Left lobe of liver (tissue), 2 donors: ENCODE measurements around the gene ALK. TPM values are rescaled to one million over a fixed set of nuclear protein-coding genes. Genes with fewer than 3 reads are reported as not detected.

ENCODE experiments used
- ATAC-seq: fragments of 200-7000 bp; cut with Tn5 transposase; one replicate; pipeline ENCODE4 v1.9.1; 2020; ENCODE audit warnings: mild to moderate bottlenecking, moderate library complexity
- DNase-seq: peaks from one replicate; pipeline ENCODE4 v3.0.0-alpha.2; 2020; ENCODE audit warnings: low spot score
- total RNA-seq: library from RNA; stranded (reverse); gene quantifications from one replicate; pipeline ENCODE4 v1.2.1, GENCODE V29; 2021
- donor health status: DM: no; HTN: no; CAD: no; lungs with moderate emphysema.
- donor health status: DM: no; HTN: yes; CAD: no.

Gene ALK
- total RNA-seq, 1 donor from 2014 or later: not detected

GRCh38 chr2:29388071-29388470 lies 533.3 kb downstream of the ALK start:
- DNase-seq (no peak), ATAC-seq (no peak)

- no peak for DNase-seq
Observed at GRCh38 chr2:29382486-29382885, 538.9 kb downstream of the ALK start.

GRCh38 chr2:29377788-29378187 lies 543.6 kb downstream of the ALK start:
- DNase-seq: no peak
- no peak for ATAC-seq

More at GRCh38 chr2:29382486-29382885, 538.9 kb downstream of the ALK start:
- no peak for ATAC-seq

GRCh38 chr2:29376541-29376940 lies 544.8 kb downstream of the ALK start:
- DNase-seq: no peak
- ATAC-seq: no peak

GRCh38 chr2:29375843-29376242 lies 545.5 kb downstream of the ALK start:
- no peak for ATAC-seq
- no peak for DNase-seq

GRCh38 chr2:29374823-29375222 lies 546.6 kb downstream of the ALK start:
- DNase-seq (no peak), ATAC-seq (no peak)

- DNase-seq (no peak), ATAC-seq (no peak)
Observed at GRCh38 chr2:29373870-29374269, 547.5 kb downstream of the ALK start.

GRCh38 chr2:29372185-29372584 lies 549.2 kb downstream of the ALK start:
- ATAC-seq (no peak), DNase-seq (no peak)

- ATAC-seq (no peak), DNase-seq (no peak)
Observed at GRCh38 chr2:29370581-29371125, 550.7 kb downstream of the ALK start.

GRCh38 chr2:29370173-29370572 lies 551.2 kb downstream of the ALK start:
- DNase-seq (no peak), ATAC-seq (no peak)

GRCh38 chr2:29368659-29369040 lies 552.7 kb downstream of the ALK start:
- ATAC-seq (no peak), DNase-seq (no peak)

- no peak for ATAC-seq
- DNase-seq: no peak
Observed at GRCh38 chr2:29367986-29368658, 553.3 kb downstream of the ALK start.

GRCh38 chr2:29363111-29363510 lies 558.3 kb downstream of the ALK start:
- no peak for DNase-seq
- ATAC-seq: no peak

- DNase-seq (no peak), ATAC-seq (no peak)
Observed at GRCh38 chr2:29361231-29361630, 560.2 kb downstream of the ALK start.

- no peak for ATAC-seq
- no peak for DNase-seq
Observed at GRCh38 chr2:29360016-29360784, 561.2 kb downstream of the ALK start.

GRCh38 chr2:29353403-29353991 lies 567.9 kb downstream of the ALK start:
- ATAC-seq (no peak), DNase-seq (no peak)

GRCh38 chr2:29351916-29352591 lies 569.3 kb downstream of the ALK start:
- DNase-seq: no peak
- no peak for ATAC-seq

- DNase-seq (no peak), ATAC-seq (no peak)
Observed at GRCh38 chr2:29351248-29351647, 570.1 kb downstream of the ALK start.

GRCh38 chr2:29349316-29350030 lies 571.9 kb downstream of the ALK start:
- DNase-seq (no peak), ATAC-seq (no peak)

GRCh38 chr2:29347774-29348461 lies 573.5 kb downstream of the ALK start:
- DNase-seq (no peak), ATAC-seq (no peak)
